Endodermal cell (in vitro differentiated cells): ENCODE results near the gene ARID2. TPM values are rescaled to one million over a fixed set of nuclear protein-coding genes. Genes with fewer than 3 reads are reported as not detected.

Experiments used
- DNase-seq: peaks from one replicate; pipeline ENCODE4 v3.0.0-alpha.2; 2017
- H3K27ac ChIP-seq: 2 replicates; pipeline ENCODE4 v1.5.1; 2013; ENCODE audit warnings: mild to moderate bottlenecking, low read depth, low read length, moderate library complexity
- H3K27me3 ChIP-seq: 2 replicates; pipeline ENCODE4 v1.6.1; 2013; ENCODE audit warnings: mild to moderate bottlenecking, low read length, moderate library complexity; ENCODE audit not compliant: insufficient read depth, control insufficient read depth, poor library complexity, severe bottlenecking
- H3K36me3 ChIP-seq: 2 replicates; pipeline ENCODE4 v1.7.0; 2013; ENCODE audit warnings: mild to moderate bottlenecking, low read length, moderate library complexity; ENCODE audit not compliant: control insufficient read depth, insufficient read depth
- H3K4me1 ChIP-seq: one replicate; pipeline ENCODE4 v1.7.0; 2013; ENCODE audit warnings: low read length; ENCODE audit not compliant: control insufficient read depth, insufficient read depth
- H3K4me3 ChIP-seq: 2 replicates; pipeline ENCODE4 v1.5.1; 2013; ENCODE audit warnings: mild to moderate bottlenecking, low read length, moderate library complexity
- H3K9ac ChIP-seq: 2 replicates; pipeline ENCODE4 v1.6.1; 2013; ENCODE audit warnings: mild to moderate bottlenecking, low read length, moderate library complexity; ENCODE audit not compliant: poor library complexity, severe bottlenecking; ENCODE audit errors: extremely low read depth
- H3K9me3 ChIP-seq: 2 replicates; pipeline ENCODE4 v1.6.1; 2013; ENCODE audit warnings: mild to moderate bottlenecking, low read length, moderate library complexity; ENCODE audit not compliant: control insufficient read depth
- H3K27ac Mint-ChIP-seq: 2 replicates; pipeline ENCODE4 v1.8.0; 2020; ENCODE audit warnings: mixed read lengths
- H3K27me3 Mint-ChIP-seq: 2 replicates; pipeline ENCODE4 v1.8.0; 2021; ENCODE audit warnings: mild to moderate bottlenecking, mixed read lengths; ENCODE audit not compliant: insufficient read depth
- H3K36me3 Mint-ChIP-seq: 2 replicates; pipeline ENCODE4 v1.8.0; 2020; ENCODE audit warnings: low read depth, mixed read lengths
- H3K4me1 Mint-ChIP-seq: 2 replicates; pipeline ENCODE4 v1.8.0; 2020; ENCODE audit warnings: mixed read lengths
- H3K4me3 Mint-ChIP-seq: 2 replicates; pipeline ENCODE4 v1.8.0; 2020; ENCODE audit warnings: mild to moderate bottlenecking, moderate library complexity, mixed read lengths
- H3K9me3 Mint-ChIP-seq: 2 replicates; pipeline ENCODE4 v1.8.0; 2020; ENCODE audit warnings: mild to moderate bottlenecking, mixed read lengths
- WGBS, 2 experiments: methylation state at CpG; one replicate each; pipeline versions ENCODE4 v1.1.5 to v1.1.7; 2013; ENCODE audit warnings: missing lambda C conversion rate in 2 of 2, mixed read lengths in 1 of 2; ENCODE audit not compliant: insufficient coverage in 1 of 2, insufficient read length in 1 of 2; 5-methylcytosine and 5-hydroxymethylcytosine counted together
- total RNA-seq, 2 donors: library from RNA; stranded (reverse); fragmentation: NEBNext Ultra II Directional in 1 of 2; extraction: Animal tissue kit (Norgen Biotek cat#: 25700) in 1 of 2; gene quantifications; 2 replicates in 1 of 2; 3 replicates in 1 of 2; pipeline ENCODE4 v1.2.1, GENCODE V29; 2021
- TF ChIP-seq, protein P1 (sequence below): fragments of 200-600 bp; sonication (generic); conservative IDR thresholded peaks from 2 replicates; pipeline ENCODE4 v1.5.0; 2021; ENCODE audit warnings: antibody characterized with exemption, mild to moderate bottlenecking

The ARID2 gene
- total RNA-seq, 2 donors from 2014 or later: 54.0 to 58.1 TPM

DNA sequence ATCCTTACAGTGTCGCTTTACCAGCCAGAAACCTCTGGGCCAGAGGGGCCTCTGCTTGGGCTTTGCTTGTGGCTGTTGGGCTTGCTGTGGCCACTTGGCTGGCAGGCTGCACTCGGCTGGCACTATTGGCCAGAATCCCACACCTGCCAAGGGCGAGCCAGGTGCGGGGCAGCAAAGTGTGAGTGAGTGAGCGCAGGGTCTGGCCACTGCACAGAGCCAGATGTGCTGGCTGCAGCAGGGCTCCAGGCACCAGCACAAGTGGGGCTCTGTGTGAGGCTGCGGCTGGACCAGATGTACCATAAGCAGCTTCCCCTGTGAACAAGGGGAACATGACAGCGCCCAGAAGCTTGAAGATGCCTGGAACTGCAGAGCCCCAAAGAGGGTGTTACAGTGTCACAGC lies 33.5 kb upstream of the ARID2 start:
- WGBS, 2 experiments: 94 to 100% methylated on average over 4 to 7 of the region's 7 CpGs
- no peak overlapping the region for H3K4me3 Mint-ChIP-seq
- peaks cover 7% of the 10 kb centered on the region for H3K4me1 Mint-ChIP-seq
- H3K27me3 Mint-ChIP-seq: peaks cover 26% of the 10 kb centered on the region
- no peak overlapping the region for H3K27ac ChIP-seq
- H3K9ac ChIP-seq: no peak overlapping the region
- peaks cover 14% of the 10 kb centered on the region for H3K9me3 Mint-ChIP-seq
- TF ChIP-seq, protein P1, sequence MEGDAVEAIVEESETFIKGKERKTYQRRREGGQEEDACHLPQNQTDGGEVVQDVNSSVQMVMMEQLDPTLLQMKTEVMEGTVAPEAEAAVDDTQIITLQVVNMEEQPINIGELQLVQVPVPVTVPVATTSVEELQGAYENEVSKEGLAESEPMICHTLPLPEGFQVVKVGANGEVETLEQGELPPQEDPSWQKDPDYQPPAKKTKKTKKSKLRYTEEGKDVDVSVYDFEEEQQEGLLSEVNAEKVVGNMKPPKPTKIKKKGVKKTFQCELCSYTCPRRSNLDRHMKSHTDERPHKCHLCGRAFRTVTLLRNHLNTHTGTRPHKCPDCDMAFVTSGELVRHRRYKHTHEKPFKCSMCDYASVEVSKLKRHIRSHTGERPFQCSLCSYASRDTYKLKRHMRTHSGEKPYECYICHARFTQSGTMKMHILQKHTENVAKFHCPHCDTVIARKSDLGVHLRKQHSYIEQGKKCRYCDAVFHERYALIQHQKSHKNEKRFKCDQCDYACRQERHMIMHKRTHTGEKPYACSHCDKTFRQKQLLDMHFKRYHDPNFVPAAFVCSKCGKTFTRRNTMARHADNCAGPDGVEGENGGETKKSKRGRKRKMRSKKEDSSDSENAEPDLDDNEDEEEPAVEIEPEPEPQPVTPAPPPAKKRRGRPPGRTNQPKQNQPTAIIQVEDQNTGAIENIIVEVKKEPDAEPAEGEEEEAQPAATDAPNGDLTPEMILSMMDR: no peak
- peaks cover 25% of the 10 kb centered on the region for H3K9me3 ChIP-seq
- no peak overlapping the region for H3K27ac Mint-ChIP-seq
- H3K4me1 ChIP-seq: no peaks in the 10 kb centered on the region
- H3K4me3 ChIP-seq: no peak overlapping the region
- no peaks in the 10 kb centered on the region for H3K36me3 ChIP-seq
- DNase-seq: no peak
- H3K27me3 ChIP-seq: peaks cover 3% of the 10 kb centered on the region
- no peaks in the 10 kb centered on the region for H3K36me3 Mint-ChIP-seq

DNA sequence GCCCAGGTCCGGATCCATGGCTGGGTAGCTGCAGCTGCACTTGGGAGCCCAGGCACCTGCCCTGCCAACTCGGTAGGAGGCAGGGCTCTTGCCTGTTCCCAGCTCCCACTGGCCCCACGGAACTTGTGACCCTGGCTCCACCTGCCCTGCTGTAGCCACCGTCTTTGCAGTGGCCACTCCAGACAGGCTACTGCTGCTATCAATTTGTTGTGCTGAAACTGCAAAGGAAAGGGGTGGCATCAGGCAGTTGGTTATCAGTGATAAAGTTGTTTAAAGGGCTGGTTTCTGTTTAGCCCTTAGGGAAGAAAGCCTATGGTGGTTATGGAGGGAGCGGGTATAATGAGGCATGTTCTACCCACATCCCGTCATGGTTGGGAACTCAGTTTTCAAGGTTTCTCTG lies 32.1 kb upstream of the ARID2 start:
- H3K9me3 Mint-ChIP-seq: peaks cover 21% of the 10 kb centered on the region
- no peak overlapping the region for H3K4me3 Mint-ChIP-seq
- no peak overlapping the region for H3K27ac Mint-ChIP-seq
- no peaks in the 10 kb centered on the region for H3K36me3 Mint-ChIP-seq
- Histone ChIP-seq H3K4me1 (no peaks in the 10 kb centered on the region), H3K9me3 (peaks cover 36% of the 10 kb centered on the region), H3K4me3 (no peak overlapping the region), H3K27me3 (no peaks in the 10 kb centered on the region), H3K27ac (no peak overlapping the region), H3K36me3 (no peaks in the 10 kb centered on the region), H3K9ac (no peak overlapping the region)
- WGBS, 2 experiments: 80 to 91% methylated on average over 1 to 4 of the region's 6 CpGs
- DNase-seq: no peak
- TF ChIP-seq, protein P1: no peak
- H3K4me1 Mint-ChIP-seq: peaks cover 7% of the 10 kb centered on the region
- H3K27me3 Mint-ChIP-seq: peaks cover 25% of the 10 kb centered on the region

DNA sequence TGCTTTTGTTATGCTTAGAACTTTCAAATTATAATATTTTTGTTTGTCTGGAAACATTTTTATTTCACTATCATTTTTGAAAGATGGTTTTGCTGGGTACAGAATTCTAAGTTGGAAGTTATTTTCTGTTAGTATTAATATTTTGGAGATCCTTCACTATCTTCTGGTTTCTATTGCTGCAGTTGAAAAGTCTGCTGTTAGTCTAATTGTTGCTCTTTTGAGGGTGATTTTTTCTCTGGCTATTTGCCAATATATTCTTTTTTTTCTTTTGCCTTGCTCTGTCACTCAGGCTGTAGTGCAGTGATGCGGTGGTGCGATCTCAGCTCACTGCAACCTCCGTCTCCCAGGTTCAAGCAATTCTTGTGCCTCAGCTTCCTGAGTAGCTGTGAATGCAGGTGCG lies 28.2 kb upstream of the ARID2 start:
- Mint-ChIP-seq H3K27me3 (peaks cover 30% of the 10 kb centered on the region), H3K9me3 (peaks cover 11% of the 10 kb centered on the region), H3K27ac (no peak overlapping the region), H3K4me3 (no peak overlapping the region), H3K36me3 (no peaks in the 10 kb centered on the region), H3K4me1 (peaks cover 19% of the 10 kb centered on the region)
- DNase-seq: no peak
- Histone ChIP-seq H3K27me3 (peaks cover 9% of the 10 kb centered on the region), H3K36me3 (no peaks in the 10 kb centered on the region), H3K9ac (no peak overlapping the region), H3K4me3 (no peak overlapping the region), H3K9me3 (peaks cover 28% of the 10 kb centered on the region), H3K4me1 (no peaks in the 10 kb centered on the region), H3K27ac (no peak overlapping the region)
- TF ChIP-seq, protein P1: no peak
- whole genome bisulfite sequencing, 2 experiments: 73 to 92% methylated on average over 2 to 4 of the region's 4 CpGs
